Activated B cell treated with CpG ODN at 0.5 μM for 24 hours (primary cell): ENCODE measurements around the gene WDTC1. TPM values are rescaled to one million over a fixed set of nuclear protein-coding genes. Genes with fewer than 3 reads are reported as not detected.
A peak's percentile ranks its signal among the peaks of the same experiment; 100 is the strongest.

Source experiments
- ATAC-seq: fragments of 200-7000 bp; cut with Tn5 transposase; one replicate; pipeline ENCODE4 v1.10.0; 2021; ENCODE audit warnings: low read depth, mild to moderate bottlenecking, moderate library complexity
- CTCF ChIA-PET: fragments of 350-600 bp; sonication (Branson Sonifier 250); formaldehyde crosslinking; loops from one replicate; lab custom pipeline; 2021; ENCODE audit warnings: antibody characterized with exemption; lab: Charles Lee
- POLR2A ChIA-PET: fragments of 350-600 bp; sonication (Branson Sonifier 250); formaldehyde crosslinking; loops from one replicate; lab custom pipeline; 2021; ENCODE audit warnings: antibody characterized with exemption; lab: Charles Lee
- DNase-seq: peaks from one replicate; pipeline ENCODE4 v3.0.0; 2022
- H3K27ac Mint-ChIP-seq: one replicate; pipeline ENCODE4 v1.8.0; 2020; ENCODE audit warnings: mixed read lengths
- H3K27me3 Mint-ChIP-seq: one replicate; pipeline ENCODE4 v1.8.0; 2021; ENCODE audit warnings: mixed read lengths
- H3K36me3 Mint-ChIP-seq: one replicate; pipeline ENCODE4 v1.8.0; 2021; ENCODE audit warnings: low read depth, mixed read lengths
- H3K4me1 Mint-ChIP-seq: one replicate; pipeline ENCODE4 v1.8.0; 2021; ENCODE audit warnings: mixed read lengths
- H3K4me3 Mint-ChIP-seq: one replicate; pipeline ENCODE4 v1.8.0; 2020; ENCODE audit warnings: mild to moderate bottlenecking, mixed read lengths
- H3K9me3 Mint-ChIP-seq: one replicate; pipeline ENCODE4 v1.8.0; 2020; ENCODE audit warnings: mixed read lengths
- intact Hi-C: fragments of 100-400 bp; cut with micrococcal nuclease; formaldehyde crosslinking; loops from one replicate; pipeline ENCODE4 v1.15.1; 2024
- total RNA-seq: library from RNA; stranded (reverse); gene quantifications from 2 replicates; pipeline ENCODE4 v1.2.3, GENCODE V29; 2022
- TF ChIP-seq, protein P1 (sequence below): fragments of 200-600 bp; IDR thresholded peaks from one replicate; pipeline ENCODE4 v1.8.0; 2022; ENCODE audit warnings: antibody characterized with exemption, mild to moderate bottlenecking

The WDTC1 gene
- total RNA-seq, 1 donor from 2014 or later, result 65.1 TPM

GRCh38 chr1:27353166-27353565, 118.7 kb downstream of the WDTC1 start:
- DNase-seq (no peak), ATAC-seq (no peak)
- Mint-ChIP-seq H3K4me1 (peaks cover 29% of the 10 kb centered on the region), H3K4me3 (no peak overlapping the region), H3K27ac (no peak overlapping the region), H3K27me3 (no peaks in the 10 kb centered on the region), H3K36me3 (peaks cover 15% of the 10 kb centered on the region), H3K9me3 (no peaks in the 10 kb centered on the region)
- TF ChIP-seq, protein P1, sequence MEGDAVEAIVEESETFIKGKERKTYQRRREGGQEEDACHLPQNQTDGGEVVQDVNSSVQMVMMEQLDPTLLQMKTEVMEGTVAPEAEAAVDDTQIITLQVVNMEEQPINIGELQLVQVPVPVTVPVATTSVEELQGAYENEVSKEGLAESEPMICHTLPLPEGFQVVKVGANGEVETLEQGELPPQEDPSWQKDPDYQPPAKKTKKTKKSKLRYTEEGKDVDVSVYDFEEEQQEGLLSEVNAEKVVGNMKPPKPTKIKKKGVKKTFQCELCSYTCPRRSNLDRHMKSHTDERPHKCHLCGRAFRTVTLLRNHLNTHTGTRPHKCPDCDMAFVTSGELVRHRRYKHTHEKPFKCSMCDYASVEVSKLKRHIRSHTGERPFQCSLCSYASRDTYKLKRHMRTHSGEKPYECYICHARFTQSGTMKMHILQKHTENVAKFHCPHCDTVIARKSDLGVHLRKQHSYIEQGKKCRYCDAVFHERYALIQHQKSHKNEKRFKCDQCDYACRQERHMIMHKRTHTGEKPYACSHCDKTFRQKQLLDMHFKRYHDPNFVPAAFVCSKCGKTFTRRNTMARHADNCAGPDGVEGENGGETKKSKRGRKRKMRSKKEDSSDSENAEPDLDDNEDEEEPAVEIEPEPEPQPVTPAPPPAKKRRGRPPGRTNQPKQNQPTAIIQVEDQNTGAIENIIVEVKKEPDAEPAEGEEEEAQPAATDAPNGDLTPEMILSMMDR, result no peak
- intact Hi-C loops, result no loop called here
- CTCF ChIA-PET, result interaction anchor here (1.2 to 1.6 kb wide), 2 partner anchors 20 to 26 kb away, joined by 3 to 5 read pairs; no protein-coding TSS in a partner anchor
- POLR2A ChIA-PET, result interaction anchor here (9.1 kb wide), 1 partner anchor 10 kb away, joined by 75 read pairs; the partner anchor contains the start of gene SYTL1

GRCh38 chr1:27353629-27354028, 119.2 kb downstream of the WDTC1 start:
- Mint-ChIP-seq H3K9me3 (no peaks in the 10 kb centered on the region), H3K27ac (no peak overlapping the region), H3K27me3 (no peaks in the 10 kb centered on the region), H3K4me1 (peaks cover 29% of the 10 kb centered on the region), H3K36me3 (peaks cover 15% of the 10 kb centered on the region), H3K4me3 (no peak overlapping the region)
- POLR2A ChIA-PET, result interaction anchor here (0.9 to 9.1 kb wide), 2 partner anchors 10 to 20 kb away, joined by 6 to 75 read pairs; partner anchors contain the start of gene SYTL1
- intact Hi-C loops, result no loop called here
- TF ChIP-seq, protein P1, result no peak
- CTCF ChIA-PET, result interaction anchor here (1.6 kb wide), 1 partner anchor 21 kb away, joined by 5 read pairs; no protein-coding TSS in a partner anchor
- ATAC-seq, result no peak
- DNase-seq, result no peak

- Mint-ChIP-seq H3K9me3 (no peaks in the 10 kb centered on the region), H3K4me3 (peak overlapping the region; percentile 7), H3K27me3 (no peaks in the 10 kb centered on the region), H3K27ac (peak overlapping the region; percentile 66), H3K36me3 (peaks cover 15% of the 10 kb centered on the region), H3K4me1 (peaks cover 43% of the 10 kb centered on the region)
- ChIA-PET CTCF (interaction anchor here (1.0 to 3.9 kb wide), 7 partner anchors 23 to 307 kb away, joined by 3 to 43 read pairs (median 15); partner anchors contain the start of genes CD164L2 and GPR3), POLR2A (interaction anchor here (0.6 to 9.1 kb wide), 6 partner anchors 10 to 1102 kb away, joined by 3 to 75 read pairs (median 10); partner anchors contain the start of genes MAP3K6, SYTL1 and TMEM222)
- TF ChIP-seq, protein P1, result no peak
- DNase-seq, result no peak
- ATAC-seq, result no peak
- intact Hi-C loops, result loop anchor here (2.0 kb wide), 2 partner anchors 17 to 23 kb away; no protein-coding TSS in a partner anchor
Observed at GRCh38 chr1:27355683-27356082, 121.3 kb downstream of the WDTC1 start.

- POLR2A ChIA-PET, result interaction anchor here (1.1 to 9.1 kb wide), 6 partner anchors 8 to 33 kb away, joined by 3 to 75 read pairs (median 10); partner anchors contain the start of genes MAP3K6, SYTL1 and TMEM222
- H3K36me3 Mint-ChIP-seq, result peaks cover 12% of the 10 kb centered on the region
- no peaks in the 10 kb centered on the region for H3K9me3 Mint-ChIP-seq
Observed at GRCh38 chr1:27356277-27356618, 121.8 kb downstream of the WDTC1 start.

More at GRCh38 chr1:27356277-27356618, 121.8 kb downstream of the WDTC1 start:
- CTCF ChIA-PET, result interaction anchor here (1.0 to 3.9 kb wide), 13 partner anchors 15 to 307 kb away, joined by 3 to 43 read pairs (median 6); partner anchors contain the start of genes CD164L2, GPR3 and SYTL1
- TF ChIP-seq, protein P1, result no peak
- DNase-seq (no peak), ATAC-seq (no peak)
- H3K4me3 Mint-ChIP-seq, result peak overlapping the region; percentile 76
- peaks cover 46% of the 10 kb centered on the region for H3K4me1 Mint-ChIP-seq
- H3K27ac Mint-ChIP-seq, result peak overlapping the region; percentile 56
- intact Hi-C loops, result loop anchor here (2.0 kb wide), 2 partner anchors 17 to 23 kb away; no protein-coding TSS in a partner anchor
- no peaks in the 10 kb centered on the region for H3K27me3 Mint-ChIP-seq
